ENCODE measurements around the gene ZNF28. TPM values are rescaled to one million over a fixed set of nuclear protein-coding genes. Genes with fewer than 3 reads are reported as not detected.
"Not testable (repeated sequence)": the region's sequence is repeated elsewhere in the genome, so short reads cannot be mapped to it uniquely, and the experiment has no call there.

ZNF28 gene
- total RNA-seq: 1 to 10 TPM; 5.3 to 7.3 TPM

- ATAC-seq: peak; percentile 99
- H3K36me3 ChIP-seq (replicated peaks in 1 of 2; ENCODE audit: insufficient read depth in 1 of 2, low read depth in 2 of 2); H3K4me1 ChIP-seq; intact Hi-C loops (cut with DNase I); H3K9me3 ChIP-seq; H3K27me3 ChIP-seq: not testable (repeated sequence)
- TF ChIP-seq POLR2A (IDR thresholded peaks at IDR 0.05): peak in 2 of 3 donors; percentile 37 to 39
- TF ChIP-seq CTCF (IDR thresholded peaks at IDR 0.05): peak in 2 of 7 experiments; percentile 7 to 16
- WGBS, 2 donors: 1% methylated on average over 20 to 27 of the region's 44 CpGs
- peak; percentile 69 to 80 (median 78) for DNase-seq
- Histone ChIP-seq H3K4me3 (peak within 1 kb of the TSS; percentile 11 to 52), H3K27ac (peak within 1 kb of the TSS in 3 of 4 donors; percentile 56 to 64 (median 59))
These were observed at the start of gene ZNF28 for GRCh38 chr19:52821204-52821960. Gene ZNF28 (minus strand): TSS chr19:52821633. CDS start chr19:52817958, 3,675 bp downstream.

- H3K27me3 ChIP-seq; H3K36me3 ChIP-seq (replicated peaks in 1 of 2; ENCODE audit: insufficient read depth in 1 of 2, low read depth in 2 of 2); ATAC-seq; DNase-seq; intact Hi-C loops (cut with DNase I); H3K27ac ChIP-seq; H3K4me1 ChIP-seq; H3K4me3 ChIP-seq; H3K9me3 ChIP-seq: not testable (repeated sequence)
- WGBS, 2 donors: 88 to 97% methylated on average over 11 of the region's 11 CpGs
These were observed 46.6 kb upstream of the ZNF28 start for GRCh38 chr19:52868031-52868430.

DNA sequence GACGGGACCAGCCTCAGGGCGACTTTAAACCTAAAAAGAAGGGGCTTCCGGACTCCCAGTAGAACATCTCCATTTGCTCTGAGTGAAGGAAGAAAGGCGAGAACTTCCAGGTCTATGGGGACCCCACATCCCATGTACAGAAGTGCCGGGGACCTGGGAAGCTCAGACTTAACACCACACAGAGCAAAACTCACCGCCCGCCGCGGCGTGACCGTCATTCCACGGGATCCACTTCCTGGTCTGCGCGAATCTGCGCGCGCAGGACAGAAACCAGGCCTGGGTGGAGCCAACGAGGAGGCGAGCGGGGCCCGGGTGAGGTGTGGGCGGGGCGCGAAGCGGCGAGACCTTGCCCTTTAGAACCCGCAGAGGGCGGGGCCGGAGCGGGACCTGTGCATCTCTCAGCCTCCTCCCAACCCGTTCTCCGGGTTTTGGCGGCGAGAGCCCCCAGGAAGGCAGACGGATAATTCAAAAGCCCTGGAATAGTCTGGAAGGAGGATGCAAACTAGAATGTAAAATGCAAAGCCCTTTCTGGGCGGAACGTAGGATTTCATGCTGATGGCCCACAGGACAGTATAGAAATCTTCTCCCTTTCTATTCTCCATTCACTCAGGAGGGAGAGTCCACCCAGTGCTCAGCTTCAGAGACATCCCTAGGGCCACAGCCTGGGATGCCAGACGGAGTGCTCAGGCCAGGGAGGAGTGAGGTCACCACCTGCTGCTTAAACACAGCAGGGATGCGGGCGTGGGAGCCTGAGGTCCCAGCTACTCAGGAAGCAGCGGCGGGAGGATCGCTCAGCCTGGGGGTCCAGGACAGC, 36.2 kb upstream of the ZNF28 start, which contains the start of gene ZNF468:
Gene ZNF468 (minus strand): TSS at position 242 of the 814 bp plus-strand sequence. CDS start 3,347 bp downstream, outside the sequence.
- DNase-seq: peak; percentile 73 to 81 (median 78)
- intact Hi-C loops (cut with DNase I): not testable (repeated sequence)

DNA sequence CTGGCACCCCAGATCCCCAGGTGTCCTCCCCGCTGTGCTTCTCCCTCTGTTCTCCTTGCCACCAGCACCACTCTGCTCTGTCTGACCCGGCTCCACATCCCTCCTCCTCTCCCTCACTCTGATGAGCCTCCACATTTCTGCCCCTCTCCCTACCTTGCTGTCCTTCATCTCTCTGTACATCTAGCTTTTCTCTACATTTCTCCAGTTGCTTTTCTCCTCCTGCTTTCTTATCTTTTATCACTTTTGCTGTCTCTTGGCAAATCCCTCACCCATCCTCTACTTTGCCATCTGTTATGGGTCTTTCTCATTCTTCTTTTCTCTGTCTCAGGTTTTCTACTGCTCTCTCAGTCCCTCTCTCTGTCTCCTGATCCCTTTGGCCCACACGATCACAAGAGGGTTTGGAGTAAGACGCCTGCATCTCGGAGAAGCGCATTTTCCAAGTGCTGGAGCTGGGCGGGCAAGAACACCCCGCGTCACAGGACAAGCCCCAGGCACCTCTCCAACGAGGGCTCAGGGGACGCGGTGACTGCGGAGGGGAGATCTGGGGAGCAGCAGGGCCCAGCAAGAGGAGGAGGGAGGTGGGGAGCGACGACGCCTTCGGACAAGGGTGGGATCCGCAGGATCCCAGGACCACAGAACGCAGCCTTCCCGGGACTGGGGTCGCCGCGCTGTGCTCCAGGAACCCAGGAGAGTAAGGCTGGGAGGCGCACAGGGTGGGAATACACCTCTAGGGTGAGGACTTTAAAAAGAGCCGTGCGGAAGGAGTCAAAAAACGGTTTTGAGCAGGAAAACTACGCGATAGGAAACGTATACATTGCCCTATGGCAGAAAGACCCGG, 35.3 kb upstream of the ZNF28 start:
- H3K27me3 ChIP-seq; H3K9me3 ChIP-seq; H3K36me3 ChIP-seq (replicated peaks in 1 of 2; ENCODE audit: insufficient read depth in 1 of 2, low read depth in 2 of 2); intact Hi-C loops (cut with DNase I): not testable (repeated sequence)
- H3K4me1 ChIP-seq: peaks cover 12% of the 10 kb centered on the region
- peak overlapping the region; percentile 31 to 67 for H3K4me3 ChIP-seq
- ATAC-seq (peak; percentile 36), DNase-seq (peak in 3 of 4 donors; percentile 6 to 13 (median 9))
- WGBS, 2 donors: 3 to 4% methylated on average over 27 to 29 of the region's 31 CpGs
- H3K27ac ChIP-seq: peak overlapping the region in 3 of 4 donors; percentile 56 to 66 (median 62)

More for the DNA sequence above, 36.2 kb upstream of the ZNF28 start, which contains the start of gene ZNF468:
- H3K4me3 ChIP-seq: peak within 1 kb of the TSS; percentile 31 to 67
- TF ChIP-seq CTCF (IDR thresholded peaks at IDR 0.05) (peak in 2 of 7 experiments; percentile 18 to 31), POLR2A (IDR thresholded peaks at IDR 0.05) (peak; percentile 29 to 80 (median 73))
- H3K27me3 ChIP-seq; H3K36me3 ChIP-seq (replicated peaks in 1 of 2; ENCODE audit: insufficient read depth in 1 of 2, low read depth in 2 of 2); H3K9me3 ChIP-seq: not testable (repeated sequence)
- WGBS, 2 donors: 1 to 4% methylated on average over 22 to 43 of the region's 43 CpGs
- H3K4me1 ChIP-seq: peaks cover 12% of the 10 kb centered on the region
- H3K27ac ChIP-seq: peak within 1 kb of the TSS in 3 of 4 donors; percentile 56 to 66 (median 62)
- ATAC-seq: peak; percentile 99

GRCh38 chr19:52847352-52847751, 25.9 kb upstream of the ZNF28 start:
- Histone ChIP-seq H3K9me3 (peaks cover 0 to 12% (median 0%) of the 10 kb centered on the region in 3 donors), H3K36me3 (replicated peaks in 1 of 2; ENCODE audit: insufficient read depth in 1 of 2, low read depth in 2 of 2) (peaks cover 38 to 40% of the 10 kb centered on the region in 2 donors)
- ATAC-seq; H3K4me3 ChIP-seq; DNase-seq; H3K4me1 ChIP-seq; H3K27me3 ChIP-seq; intact Hi-C loops (cut with DNase I); H3K27ac ChIP-seq: not testable (repeated sequence)
- 68 to 86% methylated on average over 5 of the region's 5 CpGs for WGBS, 2 donors

GRCh38 chr19:52840825-52841465, 19.5 kb upstream of the ZNF28 start:
- ATAC-seq, DNase-seq, H3K27ac ChIP-seq: not testable (repeated sequence)

DNA sequence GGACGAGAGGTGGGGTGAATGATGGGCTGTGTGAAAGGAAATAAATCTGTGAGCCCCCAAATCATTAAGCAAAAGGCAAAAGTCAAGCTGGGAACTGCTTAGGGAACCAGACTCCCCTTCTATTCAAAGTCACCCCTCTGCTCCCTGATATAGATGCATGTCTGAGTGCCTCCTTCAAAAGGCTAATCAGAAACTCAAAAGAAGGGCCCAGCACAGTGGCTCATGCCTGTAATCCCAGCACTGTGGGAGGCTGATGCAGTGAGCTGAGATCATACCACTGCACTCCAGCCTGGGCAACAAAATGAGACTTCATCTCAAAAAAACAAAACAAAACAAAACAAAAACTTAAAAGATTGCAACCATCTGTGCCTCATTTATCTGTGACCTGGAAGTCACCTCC, 12.9 kb upstream of the ZNF28 start:
- H3K36me3 ChIP-seq (replicated peaks in 1 of 2; ENCODE audit: insufficient read depth in 1 of 2, low read depth in 2 of 2); intact Hi-C loops (cut with DNase I); H3K27me3 ChIP-seq; DNase-seq; ATAC-seq; H3K4me3 ChIP-seq; H3K9me3 ChIP-seq; H3K27ac ChIP-seq; H3K4me1 ChIP-seq: not testable (repeated sequence)
- 80 to 82% methylated on average over 1 of the region's 1 CpG for WGBS, 2 donors

More at GRCh38 chr19:52840825-52841465, 19.5 kb upstream of the ZNF28 start:
- peaks cover 0 to 49% (median 0%) of the 10 kb centered on the region in 3 donors for H3K9me3 ChIP-seq
- 90 to 94% methylated on average over 9 to 10 of the region's 10 CpGs for WGBS, 2 donors
- intact Hi-C loops (cut with DNase I); H3K27me3 ChIP-seq; H3K4me3 ChIP-seq; H3K4me1 ChIP-seq: not testable (repeated sequence)
- peaks cover 43 to 48% of the 10 kb centered on the region in 2 donors for H3K36me3 ChIP-seq (replicated peaks in 1 of 2; ENCODE audit: insufficient read depth in 1 of 2, low read depth in 2 of 2)

GRCh38 chr19:52833541-52833940, 12.1 kb upstream of the ZNF28 start:
- H3K36me3 ChIP-seq (replicated peaks in 1 of 2; ENCODE audit: insufficient read depth in 1 of 2, low read depth in 2 of 2); H3K4me3 ChIP-seq; DNase-seq; H3K9me3 ChIP-seq; H3K27me3 ChIP-seq; intact Hi-C loops (cut with DNase I); H3K27ac ChIP-seq; ATAC-seq; H3K4me1 ChIP-seq: not testable (repeated sequence)
- 60 to 71% methylated on average over 5 of the region's 5 CpGs for WGBS, 2 donors
